Hepatocyte (in vitro differentiated cells): ENCODE measurements around the gene PIK3R1. TPM values are rescaled to one million over a fixed set of nuclear protein-coding genes. Genes with fewer than 3 reads are reported as not detected.

Source experiments
- DNase-seq: peaks from one replicate; pipeline ENCODE4 v3.0.0-alpha.2; 2016; ENCODE audit warnings: low spot score
- H2AFZ ChIP-seq: fragments of 200-600 bp; sonication (generic); 2 replicates; pipeline ENCODE4 v1.6.0; 2016; ENCODE audit warnings: antibody characterized with exemption, mild to moderate bottlenecking
- H3K27ac ChIP-seq: fragments of 200-600 bp; sonication (generic); 2 replicates; pipeline ENCODE4 v1.5.1; 2016; ENCODE audit warnings: mild to moderate bottlenecking
- H3K27me3 ChIP-seq: fragments of 200-600 bp; sonication (generic); 2 replicates; pipeline ENCODE4 v1.6.1; 2016
- H3K36me3 ChIP-seq: fragments of 200-600 bp; sonication (generic); replicated peaks from 2 replicates; pipeline ENCODE4 v1.5.1; 2016; ENCODE audit warnings: low read depth; ENCODE audit not compliant: insufficient read depth
- H3K4me1 ChIP-seq: fragments of 200-600 bp; sonication (generic); 2 replicates; pipeline ENCODE4 v1.5.1; 2016; ENCODE audit warnings: mild to moderate bottlenecking, moderate library complexity; ENCODE audit not compliant: insufficient read depth
- H3K4me2 ChIP-seq: fragments of 200-600 bp; sonication (generic); 2 replicates; pipeline ENCODE4 v1.6.0; 2016
- H3K4me3 ChIP-seq: fragments of 200-600 bp; sonication (generic); 2 replicates; pipeline ENCODE4 v1.5.1; 2016; ENCODE audit warnings: mild to moderate bottlenecking
- H3K79me2 ChIP-seq: fragments of 200-600 bp; sonication (generic); 2 replicates; pipeline ENCODE4 v1.6.0; 2017; ENCODE audit warnings: mild to moderate bottlenecking
- H3K9me2 ChIP-seq: fragments of 200-600 bp; sonication (generic); replicated peaks from 2 replicates; pipeline ENCODE4 v1.6.0; 2017; ENCODE audit warnings: mild to moderate bottlenecking; ENCODE audit not compliant: insufficient read depth
- H3K9me3 ChIP-seq: fragments of 200-600 bp; sonication (generic); 2 replicates; pipeline ENCODE4 v1.5.1; 2016; ENCODE audit warnings: low read depth, mild to moderate bottlenecking
- H4K20me1 ChIP-seq: fragments of 200-600 bp; sonication (generic); 2 replicates; pipeline ENCODE4 v1.6.0; 2016; ENCODE audit warnings: mild to moderate bottlenecking; ENCODE audit not compliant: insufficient read depth, poor library complexity, severe bottlenecking
- EZH2 ChIP-seq: fragments of 200-600 bp; sonication (generic); IDR thresholded peaks from 2 replicates; pipeline ENCODE4 v1.6.1; 2016; ENCODE audit warnings: antibody characterized with exemption, mild to moderate bottlenecking, borderline replicate concordance
- EZH2phosphoT487 ChIP-seq: fragments of 200-600 bp; sonication (generic); IDR thresholded peaks from one replicate; pipeline ENCODE4 v1.6.1; 2018; ENCODE audit warnings: antibody characterized with exemption, mild to moderate bottlenecking, low read depth, moderate library complexity; ENCODE audit not compliant: unreplicated experiment, severe bottlenecking
- WGBS: methylation state at CpG from one replicate; pipeline ENCODE4 v1.1.6; 2016; ENCODE audit warnings: low lambda C conversion rate; ENCODE audit errors: missing lambda C conversion rate; 5-methylcytosine and 5-hydroxymethylcytosine counted together
- polyA plus RNA-seq: library from polyadenylated mRNA; unstranded; fragments of >200 nt; fragmentation: Nextera tagmentation; extraction: Ambion mirVana; gene quantifications from 2 replicates; pipeline ENCODE4 v1.2.1, GENCODE V29; 2016
- total RNA-seq: library from RNA; depleted of rRNA; stranded (reverse); fragments of >200 nt; gene quantifications from 2 replicates; pipeline ENCODE4 v1.2.3, GENCODE V29; 2014
- TF ChIP-seq, protein P1 (sequence below): fragments of 200-600 bp; sonication (generic); IDR thresholded peaks from 2 replicates; pipeline ENCODE4 v1.5.1; 2016; ENCODE audit warnings: antibody characterized with exemption, mild to moderate bottlenecking; ENCODE audit not compliant: poor library complexity

Gene PIK3R1
- total and polyA plus RNA-seq, 2 experiments from 2014 or later, result 38.9 to 109 TPM

DNA sequence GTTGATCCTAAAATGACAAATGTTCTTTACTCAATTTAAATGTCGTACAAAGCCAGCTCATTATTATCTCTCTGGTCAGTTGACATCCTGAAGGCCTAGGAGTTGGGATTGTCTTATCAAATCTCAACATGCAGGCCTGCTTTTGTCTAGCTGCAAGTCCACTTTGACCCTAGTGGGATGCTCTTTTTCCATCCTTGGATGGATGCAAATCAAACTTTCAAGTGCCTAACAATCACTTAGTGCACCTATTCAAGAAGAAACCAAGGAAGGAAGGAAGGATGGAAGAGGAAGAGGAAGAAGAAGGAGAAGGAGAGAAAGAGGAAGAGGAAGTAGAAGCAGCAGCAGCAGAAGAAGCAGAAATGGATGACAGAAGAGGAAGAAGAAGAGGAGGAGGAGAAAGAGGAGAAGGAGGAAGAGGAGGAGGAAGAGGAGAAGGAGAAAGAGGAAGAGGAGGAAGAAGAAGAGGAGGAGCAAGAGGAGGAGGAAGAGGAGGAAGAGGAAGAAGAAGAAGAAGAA lies 109.6 kb downstream of the PIK3R1 start:
- no peak for DNase-seq
- WGBS, result 82% methylated on average over 1 of the region's 1 CpG
- no peaks in the 10 kb centered on the region for H3K27me3 ChIP-seq
- no peaks in the 10 kb centered on the region for H3K9me2 ChIP-seq
- H3K4me3 ChIP-seq, result no peak overlapping the region
- no peak overlapping the region for H2AFZ ChIP-seq
- H3K9me3 ChIP-seq, result no peaks in the 10 kb centered on the region
- no peaks in the 10 kb centered on the region for H4K20me1 ChIP-seq
- no peak overlapping the region for H3K27ac ChIP-seq
- no peaks in the 10 kb centered on the region for H3K36me3 ChIP-seq
- TF ChIP-seq EZH2 (no peak), EZH2phosphoT487 (no peak)
- TF ChIP-seq, protein P1, sequence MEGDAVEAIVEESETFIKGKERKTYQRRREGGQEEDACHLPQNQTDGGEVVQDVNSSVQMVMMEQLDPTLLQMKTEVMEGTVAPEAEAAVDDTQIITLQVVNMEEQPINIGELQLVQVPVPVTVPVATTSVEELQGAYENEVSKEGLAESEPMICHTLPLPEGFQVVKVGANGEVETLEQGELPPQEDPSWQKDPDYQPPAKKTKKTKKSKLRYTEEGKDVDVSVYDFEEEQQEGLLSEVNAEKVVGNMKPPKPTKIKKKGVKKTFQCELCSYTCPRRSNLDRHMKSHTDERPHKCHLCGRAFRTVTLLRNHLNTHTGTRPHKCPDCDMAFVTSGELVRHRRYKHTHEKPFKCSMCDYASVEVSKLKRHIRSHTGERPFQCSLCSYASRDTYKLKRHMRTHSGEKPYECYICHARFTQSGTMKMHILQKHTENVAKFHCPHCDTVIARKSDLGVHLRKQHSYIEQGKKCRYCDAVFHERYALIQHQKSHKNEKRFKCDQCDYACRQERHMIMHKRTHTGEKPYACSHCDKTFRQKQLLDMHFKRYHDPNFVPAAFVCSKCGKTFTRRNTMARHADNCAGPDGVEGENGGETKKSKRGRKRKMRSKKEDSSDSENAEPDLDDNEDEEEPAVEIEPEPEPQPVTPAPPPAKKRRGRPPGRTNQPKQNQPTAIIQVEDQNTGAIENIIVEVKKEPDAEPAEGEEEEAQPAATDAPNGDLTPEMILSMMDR, result no peak
- H3K4me1 ChIP-seq, result peaks cover 8% of the 10 kb centered on the region
- no peak overlapping the region for H3K4me2 ChIP-seq
- no peaks in the 10 kb centered on the region for H3K79me2 ChIP-seq

- no peak overlapping the region for H3K4me2 ChIP-seq
- peaks cover 9% of the 10 kb centered on the region for H3K4me1 ChIP-seq
- no peaks in the 10 kb centered on the region for H3K36me3 ChIP-seq
- H4K20me1 ChIP-seq, result no peaks in the 10 kb centered on the region
- no peak overlapping the region for H3K4me3 ChIP-seq
- 84% methylated on average over 6 of the region's 6 CpGs for WGBS
- no peak overlapping the region for H2AFZ ChIP-seq
- no peak for TF ChIP-seq EZH2
- no peak for TF ChIP-seq EZH2phosphoT487
- TF ChIP-seq, protein P1, result no peak
- no peak overlapping the region for H3K27ac ChIP-seq
- no peaks in the 10 kb centered on the region for H3K9me2 ChIP-seq
- H3K27me3 ChIP-seq, result no peaks in the 10 kb centered on the region
- DNase-seq, result no peak
- no peaks in the 10 kb centered on the region for H3K9me3 ChIP-seq
- H3K79me2 ChIP-seq, result no peaks in the 10 kb centered on the region
Measured at GRCh38 chr5:68329554-68330255, 114.1 kb downstream of the PIK3R1 start.

- WGBS, result 91% methylated on average over 1 of the region's 1 CpG
- DNase-seq, result no peak
Measured at GRCh38 chr5:68330574-68330973, 115.0 kb downstream of the PIK3R1 start.

More at GRCh38 chr5:68330574-68330973, 115.0 kb downstream of the PIK3R1 start:
- no peaks in the 10 kb centered on the region for H3K36me3 ChIP-seq
- H3K4me2 ChIP-seq, result no peak overlapping the region
- no peak overlapping the region for H2AFZ ChIP-seq
- H3K9me2 ChIP-seq, result no peaks in the 10 kb centered on the region
- H3K4me3 ChIP-seq, result no peak overlapping the region
- TF ChIP-seq EZH2, result no peak
- TF ChIP-seq EZH2phosphoT487, result no peak
- TF ChIP-seq, protein P1, result no peak
- H4K20me1 ChIP-seq, result no peaks in the 10 kb centered on the region
- no peak overlapping the region for H3K27ac ChIP-seq
- H3K79me2 ChIP-seq, result no peaks in the 10 kb centered on the region
- H3K27me3 ChIP-seq, result no peaks in the 10 kb centered on the region
- no peaks in the 10 kb centered on the region for H3K9me3 ChIP-seq
- H3K4me1 ChIP-seq, result peaks cover 9% of the 10 kb centered on the region
